Coronary artery (tissue), 2 donors: Measurements from ENCODE around the gene MAD1L1.

ENCODE experiments used
- DNase-seq: peaks from one replicate; pipeline ENCODE4 v3.0.0-alpha.2; 2017; ENCODE audit warnings: low spot score
- H3K27ac ChIP-seq, 2 donors: fragments of 200-600 bp; sonication (generic); one replicate each; pipeline ENCODE4 v1.5.1; 2016 to 2019
- H3K4me3 ChIP-seq: fragments of 200-600 bp; sonication (generic); 2 replicates; pipeline ENCODE4 v1.5.1; 2016; ENCODE audit warnings: mild to moderate bottlenecking, moderate library complexity
- TF ChIP-seq, protein P1 (sequence below): fragments of 200-600 bp; sonication (generic); IDR thresholded peaks from one replicate; pipeline ENCODE4 v1.5.1; 2019; ENCODE audit warnings: antibody characterized with exemption

Gene MAD1L1

DNA sequence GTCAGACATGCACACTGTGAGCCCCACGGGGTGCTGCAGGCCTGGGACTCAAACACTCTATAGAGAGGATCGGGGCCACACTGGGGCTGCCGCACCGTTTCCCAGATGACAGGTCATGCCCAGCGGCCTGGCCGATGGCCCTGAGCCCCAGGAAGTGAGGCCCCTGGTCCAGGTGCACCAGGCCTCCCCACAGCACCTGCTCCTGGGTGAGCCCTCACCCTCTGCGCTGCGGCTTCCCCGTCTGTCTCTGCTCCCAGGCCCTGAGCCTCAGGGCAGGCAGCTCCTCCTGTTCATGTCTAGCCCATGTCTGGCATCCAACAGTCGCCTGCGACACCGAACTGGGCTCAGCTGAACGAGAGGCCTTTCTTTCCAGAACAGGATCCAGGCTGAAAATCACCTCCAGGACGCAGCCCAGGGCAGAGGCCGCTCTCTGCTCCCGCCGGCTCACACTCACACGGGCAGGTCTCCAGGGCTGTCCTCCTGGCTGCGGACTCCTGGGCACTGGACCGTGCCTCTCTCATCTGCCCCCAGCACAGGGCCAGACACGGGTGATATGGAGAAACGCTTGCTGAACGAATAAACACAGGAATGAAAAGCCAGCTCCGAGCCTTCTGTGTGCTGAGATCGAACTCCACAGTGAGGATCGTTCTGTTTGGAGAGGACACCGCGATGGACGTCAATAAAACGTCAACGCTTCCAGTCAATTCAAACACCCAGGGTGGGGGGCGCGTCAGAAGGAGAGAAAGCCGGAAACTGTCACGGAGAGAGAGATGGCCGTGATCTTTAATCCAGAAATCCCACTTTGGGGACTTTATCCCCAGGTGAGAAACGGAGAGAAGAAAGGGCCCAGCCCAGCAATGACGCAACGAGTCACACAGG, 360.3 kb downstream of the MAD1L1 start:
- H3K27ac ChIP-seq = no peak overlapping the region
- TF ChIP-seq, protein P1, sequence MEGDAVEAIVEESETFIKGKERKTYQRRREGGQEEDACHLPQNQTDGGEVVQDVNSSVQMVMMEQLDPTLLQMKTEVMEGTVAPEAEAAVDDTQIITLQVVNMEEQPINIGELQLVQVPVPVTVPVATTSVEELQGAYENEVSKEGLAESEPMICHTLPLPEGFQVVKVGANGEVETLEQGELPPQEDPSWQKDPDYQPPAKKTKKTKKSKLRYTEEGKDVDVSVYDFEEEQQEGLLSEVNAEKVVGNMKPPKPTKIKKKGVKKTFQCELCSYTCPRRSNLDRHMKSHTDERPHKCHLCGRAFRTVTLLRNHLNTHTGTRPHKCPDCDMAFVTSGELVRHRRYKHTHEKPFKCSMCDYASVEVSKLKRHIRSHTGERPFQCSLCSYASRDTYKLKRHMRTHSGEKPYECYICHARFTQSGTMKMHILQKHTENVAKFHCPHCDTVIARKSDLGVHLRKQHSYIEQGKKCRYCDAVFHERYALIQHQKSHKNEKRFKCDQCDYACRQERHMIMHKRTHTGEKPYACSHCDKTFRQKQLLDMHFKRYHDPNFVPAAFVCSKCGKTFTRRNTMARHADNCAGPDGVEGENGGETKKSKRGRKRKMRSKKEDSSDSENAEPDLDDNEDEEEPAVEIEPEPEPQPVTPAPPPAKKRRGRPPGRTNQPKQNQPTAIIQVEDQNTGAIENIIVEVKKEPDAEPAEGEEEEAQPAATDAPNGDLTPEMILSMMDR = no peak
- no peak overlapping the region for H3K4me3 ChIP-seq
- no peak for DNase-seq

DNA sequence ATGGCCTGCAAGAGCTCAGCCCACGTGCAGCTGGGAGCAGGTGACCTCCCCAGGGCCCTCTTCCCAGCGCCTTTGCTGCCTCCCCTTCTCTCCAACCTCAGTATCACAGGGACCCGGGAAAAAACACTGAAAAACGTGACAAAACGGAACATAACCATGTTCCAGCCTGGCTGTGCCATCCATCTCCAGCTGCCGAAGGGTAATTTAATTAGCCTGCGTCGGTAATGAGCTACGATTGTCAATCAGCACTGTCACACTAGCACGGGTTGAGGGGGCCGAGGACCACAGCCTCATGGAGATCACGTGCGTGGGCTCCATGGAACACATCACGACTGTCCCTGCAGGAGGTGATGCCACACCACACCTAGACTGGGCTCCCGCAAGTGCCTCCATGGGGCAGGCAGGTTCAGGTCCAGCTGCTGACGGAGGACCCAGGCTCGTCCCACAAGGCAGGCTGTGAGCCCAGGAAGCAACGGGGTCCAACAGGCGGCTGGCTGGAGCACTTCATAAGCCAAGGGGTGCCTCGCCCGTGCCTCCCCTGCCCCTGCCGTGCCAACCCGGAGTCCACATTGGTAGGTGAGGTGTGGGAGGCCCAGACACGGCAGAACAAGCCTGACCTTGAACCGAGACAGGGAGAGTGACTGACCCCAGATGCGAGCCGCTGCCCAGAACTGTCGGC, 363.2 kb downstream of the MAD1L1 start:
- no peak overlapping the region for H3K27ac ChIP-seq
- no peak for DNase-seq
- TF ChIP-seq, protein P1 = no peak
- H3K4me3 ChIP-seq = no peak overlapping the region

DNA sequence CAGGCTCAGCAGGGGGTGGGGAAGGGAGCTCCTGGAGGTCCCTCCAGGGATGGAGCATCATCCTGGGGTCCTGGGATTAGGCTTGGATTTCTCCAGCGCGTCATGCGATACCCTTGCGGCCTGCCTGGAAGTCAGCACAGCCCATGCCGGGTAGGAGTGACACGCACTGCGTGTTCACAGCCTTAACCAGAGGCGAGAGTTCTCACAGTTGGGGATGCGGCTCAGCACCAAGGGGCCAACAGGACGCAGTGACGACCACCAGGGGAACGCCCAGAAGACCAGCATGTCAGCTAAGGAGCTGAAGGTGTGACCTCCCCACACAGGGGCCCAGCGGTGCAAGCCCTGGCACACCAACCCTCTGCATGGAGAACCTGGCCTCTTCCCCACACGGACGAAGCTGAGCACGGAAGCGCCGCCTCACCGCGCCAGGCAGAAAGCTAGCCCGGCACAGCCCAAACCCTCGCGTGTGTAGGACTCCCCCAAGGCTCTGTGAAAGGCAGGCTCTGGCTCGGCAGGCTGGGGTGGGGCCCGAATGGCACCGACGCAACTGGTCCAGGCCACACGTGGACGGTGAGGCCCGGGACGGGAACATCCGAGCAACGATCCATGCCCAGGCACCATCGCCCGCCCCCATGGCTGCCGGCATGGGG, 364.1 kb downstream of the MAD1L1 start:
- TF ChIP-seq, protein P1 = no peak
- DNase-seq = no peak
- Histone ChIP-seq H3K4me3 (no peak overlapping the region), H3K27ac (no peak overlapping the region)

DNA sequence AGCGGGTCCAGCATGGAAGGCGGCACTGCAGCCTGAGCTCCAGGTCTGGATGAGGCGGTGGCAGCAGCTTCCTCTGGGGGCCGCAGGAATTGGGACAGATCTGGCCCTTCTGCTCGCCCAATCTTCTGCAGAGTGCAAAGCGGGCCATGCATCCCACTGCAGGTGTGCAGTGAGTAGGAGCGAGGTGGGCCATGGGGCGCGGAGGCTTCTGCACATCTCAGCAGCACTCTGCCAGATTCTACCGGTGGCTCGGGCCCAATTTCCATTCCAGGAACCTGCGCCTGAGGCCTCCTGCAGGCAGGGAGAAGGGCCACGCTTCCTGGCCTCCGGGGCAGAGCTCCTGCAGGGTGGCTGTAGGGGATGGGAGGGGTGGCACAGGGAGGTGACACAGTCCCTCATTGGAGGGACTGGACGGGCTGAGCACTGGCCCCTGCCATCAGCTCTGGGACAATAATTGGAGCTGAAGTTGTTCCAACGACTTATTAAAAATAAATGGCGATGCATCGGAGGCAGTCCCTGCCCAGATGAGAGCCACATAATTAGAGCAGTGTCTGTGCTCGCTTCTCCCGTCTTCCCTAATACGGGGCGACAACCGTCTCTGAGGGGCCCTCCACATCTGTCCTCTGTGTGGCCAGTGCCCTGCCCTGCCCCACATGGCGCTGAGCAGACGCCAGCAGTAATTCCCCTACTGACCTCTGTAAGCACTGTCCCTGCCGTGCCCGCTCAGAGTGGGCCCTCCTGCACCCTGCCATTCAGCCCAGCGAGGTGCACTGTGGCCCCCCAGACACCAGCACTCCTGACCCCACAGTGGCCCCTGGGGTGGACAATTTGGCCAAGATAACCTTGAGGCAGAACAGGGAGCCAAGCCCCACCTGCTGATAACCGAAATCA, 365.1 kb downstream of the MAD1L1 start:
- no peak for DNase-seq
- no peak overlapping the region for H3K4me3 ChIP-seq
- H3K27ac ChIP-seq = no peak overlapping the region
- TF ChIP-seq, protein P1 = no peak

DNA sequence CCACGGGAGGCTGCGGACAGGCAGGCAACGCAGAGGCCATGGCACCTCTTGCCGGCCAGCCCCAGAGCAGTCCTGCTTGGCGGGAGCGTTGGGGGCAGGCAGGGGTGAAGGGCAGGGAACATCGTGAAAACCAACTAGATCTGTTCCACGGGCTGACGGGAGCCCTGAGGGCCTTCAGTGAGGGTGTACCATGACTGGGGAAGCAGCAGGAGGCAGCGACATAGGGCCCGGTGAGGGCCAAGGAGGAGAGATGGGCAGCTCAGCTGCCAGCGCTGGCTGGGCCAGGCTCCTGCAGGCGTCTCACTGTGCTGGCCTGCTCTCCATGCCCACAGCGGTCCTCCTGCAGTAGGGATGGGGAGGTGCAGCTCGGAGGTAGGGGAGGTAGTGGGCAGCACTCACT, 366.1 kb downstream of the MAD1L1 start:
- Histone ChIP-seq H3K27ac (no peak overlapping the region), H3K4me3 (no peak overlapping the region)
- TF ChIP-seq, protein P1 = no peak
- no peak for DNase-seq

DNA sequence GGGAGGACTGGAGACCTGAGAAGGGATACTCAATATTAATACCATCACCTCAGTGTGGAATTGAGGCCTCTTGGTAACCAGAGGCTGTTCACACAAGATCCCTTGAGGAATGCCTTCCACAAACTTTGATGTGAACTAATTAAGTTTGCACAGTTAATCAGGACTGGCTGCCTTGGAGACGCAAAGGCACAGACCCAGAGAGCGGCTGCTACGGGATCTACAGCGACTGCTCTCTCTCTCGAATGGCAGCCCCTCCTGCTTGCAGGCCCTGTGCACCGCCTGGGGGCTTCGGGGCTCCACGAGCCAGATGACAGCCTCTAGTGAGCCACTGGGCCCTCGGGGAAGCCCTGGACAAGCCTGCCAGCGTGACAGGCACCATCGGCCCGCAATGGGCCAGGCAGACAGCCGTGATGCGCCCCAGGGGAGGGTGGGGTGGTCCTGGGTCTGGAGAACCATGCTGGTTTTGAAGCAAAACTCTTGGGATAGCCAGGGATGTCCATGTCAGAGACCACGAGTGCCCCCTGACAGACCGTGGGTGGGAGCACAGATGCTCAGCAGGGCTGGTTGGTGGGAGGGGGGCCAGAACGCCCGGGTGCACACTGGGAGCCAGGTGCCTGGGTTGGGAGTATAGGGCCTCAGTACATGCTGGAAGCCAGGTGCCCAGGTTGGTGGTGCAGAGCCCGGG, 367.0 kb downstream of the MAD1L1 start:
- TF ChIP-seq, protein P1 = no peak
- no peak overlapping the region for H3K4me3 ChIP-seq
- DNase-seq = no peak
- H3K27ac ChIP-seq = no peak overlapping the region
